Esophagus muscularis mucosa (tissue), 3 donors: Measurements from ENCODE around the gene CAMTA1.

Experiments used
- CTCF ChIP-seq, 3 experiments: fragments of 200-600 bp in 2 of 3; fragments of 450-650 bp in 1 of 3; sonication (generic) in 2 of 3; IDR thresholded peaks; one replicate each; pipeline ENCODE4 v1.5.1; 2017 to 2019; ENCODE audit warnings: antibody characterized with exemption in 3 of 3, mild to moderate bottlenecking in 2 of 3, moderate library complexity in 1 of 3
- POLR2A ChIP-seq: fragments of 450-650 bp; IDR thresholded peaks from one replicate; pipeline ENCODE4 v1.6.1; 2017; ENCODE audit warnings: antibody characterized with exemption, moderate library complexity, mild to moderate bottlenecking, low read depth

DNA sequence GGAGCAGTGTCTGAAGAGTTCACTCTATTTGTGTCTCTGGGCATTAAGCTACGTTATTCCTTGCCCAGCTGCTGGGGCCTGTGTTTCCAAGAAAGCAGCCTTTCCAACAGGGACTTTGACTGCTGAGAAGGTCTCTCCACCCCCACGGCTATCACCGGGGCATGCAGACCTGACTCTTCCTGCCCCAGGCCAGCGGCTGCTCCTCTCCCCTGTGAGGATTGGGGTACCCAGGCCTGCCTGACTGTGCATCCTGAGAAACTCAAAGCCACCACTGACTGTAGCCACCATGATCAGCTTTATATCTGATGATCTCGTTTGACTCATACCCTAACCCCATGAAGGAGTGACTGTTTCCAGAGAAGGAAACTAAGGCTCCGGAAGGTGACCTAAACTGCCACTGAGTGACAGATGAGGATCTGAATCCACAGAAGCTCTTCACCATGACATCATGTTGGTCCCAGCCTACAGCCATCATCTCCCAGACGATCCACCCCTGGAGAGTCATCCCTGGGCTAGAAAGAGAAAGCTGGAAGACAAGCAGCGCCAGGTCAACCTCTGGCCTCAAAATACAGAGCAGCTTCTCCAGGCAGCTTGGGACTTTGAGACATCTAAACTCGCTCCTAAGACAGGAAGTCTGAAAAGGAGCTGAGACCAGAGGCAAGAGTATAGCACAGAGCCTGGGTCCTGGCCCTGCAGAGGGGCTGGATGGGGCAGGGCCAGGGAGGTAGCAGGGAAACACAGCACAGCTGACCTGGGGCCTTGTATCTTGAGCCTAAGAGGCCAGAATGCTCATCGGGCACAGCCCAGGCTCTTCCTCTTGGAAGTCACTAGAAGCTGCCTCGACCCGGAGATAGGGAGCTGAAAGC, 741.8 kb downstream of the CAMTA1 start:
- no peak for TF ChIP-seq CTCF (IDR thresholded peaks at IDR 0.05)
- no peak for TF ChIP-seq POLR2A
